ENCODE measurements around the gene RAD51B.
A peak's percentile ranks its signal among the peaks of the same experiment; 100 is the strongest.
"Not testable (repeated sequence)": the region's sequence is repeated elsewhere in the genome, so short reads cannot be mapped to it uniquely, and the experiment has no call there.

The RAD51B gene

GRCh38 chr14:68241862-68242487 lies 422.4 kb downstream of the RAD51B start:
- no peak for DNase-seq

DNA sequence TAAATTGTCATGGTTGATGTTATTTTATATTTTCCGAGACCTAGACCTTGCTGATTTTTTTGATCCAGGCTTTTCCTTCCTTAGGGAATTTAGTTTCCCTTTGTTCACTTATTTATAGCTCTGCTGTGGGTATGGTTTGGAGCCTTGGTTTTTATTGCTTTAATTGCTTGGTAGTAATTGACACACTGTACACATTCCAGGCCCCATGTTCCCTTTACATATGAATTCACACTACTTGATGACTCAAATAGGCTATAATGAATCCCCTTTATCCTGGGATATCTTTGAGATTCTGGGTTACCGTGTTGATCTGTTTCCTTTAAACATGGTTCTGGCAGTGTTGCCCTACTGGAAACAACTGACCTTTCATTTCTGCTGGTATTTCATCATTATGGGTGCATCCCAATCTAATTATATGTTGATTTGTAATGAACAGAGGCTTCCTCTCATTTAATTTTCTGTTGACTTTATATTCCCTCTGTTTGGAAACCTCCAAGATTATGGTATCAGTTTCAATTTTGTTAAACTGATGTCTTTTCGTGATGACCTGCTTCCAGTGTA lies 424.0 kb downstream of the RAD51B start:
- DNase-seq, result no peak

DNA sequence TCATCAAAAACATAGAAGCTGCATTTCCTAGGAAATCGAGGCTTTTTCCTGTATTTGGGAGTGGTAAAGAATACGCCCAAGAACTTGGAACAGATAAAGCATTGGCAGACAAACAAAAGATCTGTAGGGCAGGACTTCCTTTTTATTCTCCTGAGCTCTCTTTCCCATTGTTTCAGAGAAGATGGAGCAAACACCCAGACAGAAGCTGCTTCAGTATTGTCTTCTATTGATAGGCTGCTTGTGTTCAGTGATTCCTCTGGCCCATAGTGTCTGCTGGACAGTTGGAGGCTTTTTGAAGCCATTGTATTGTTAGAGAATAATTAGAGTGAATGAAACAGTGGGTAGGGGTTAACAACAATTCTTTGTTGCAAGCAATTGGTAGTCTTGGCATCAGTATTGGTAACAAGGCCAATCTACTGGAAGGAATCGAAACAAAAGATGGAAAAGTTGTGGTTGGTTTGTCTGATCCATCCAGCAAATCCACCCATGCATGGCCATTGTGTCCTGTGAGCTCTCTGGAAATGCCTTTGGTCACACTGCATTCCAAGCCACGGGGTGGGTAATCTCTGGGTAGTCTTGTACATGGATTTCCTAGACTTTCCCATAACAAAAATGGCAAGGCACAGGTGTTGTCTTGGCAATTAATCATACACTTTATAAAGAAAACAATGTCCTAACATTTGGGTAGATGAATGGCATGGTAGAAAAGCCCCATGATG lies 424.8 kb downstream of the RAD51B start:
- DNase-seq, result no peak

- DNase-seq, result no peak
Observed at GRCh38 chr14:68245146-68246073, 425.8 kb downstream of the RAD51B start.

- DNase-seq, result no peak
Observed at GRCh38 chr14:68246074-68246785, 426.7 kb downstream of the RAD51B start.

GRCh38 chr14:68246786-68247105 lies 427.2 kb downstream of the RAD51B start:
- no peak for DNase-seq

DNA sequence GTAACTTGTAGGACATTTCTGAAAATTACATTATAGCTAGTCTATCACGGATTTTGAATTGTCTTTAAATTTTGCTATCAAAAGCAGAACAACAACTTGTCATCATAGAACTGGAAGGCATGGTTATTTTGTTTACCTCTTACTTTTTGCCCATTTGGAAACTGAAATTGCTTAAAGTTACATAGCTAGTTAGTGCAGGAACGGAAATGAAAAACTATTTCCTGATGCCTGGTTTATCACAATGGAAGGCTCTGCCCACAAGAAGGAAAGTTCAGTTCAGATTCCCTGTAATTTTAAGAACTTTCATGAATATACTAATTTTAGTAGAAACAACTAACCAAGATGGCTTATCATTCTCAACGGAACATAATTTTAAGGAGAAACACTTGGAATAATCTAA lies 427.7 kb downstream of the RAD51B start:
- no peak for DNase-seq

- no peak for DNase-seq
Observed at GRCh38 chr14:68247676-68248268, 428.2 kb downstream of the RAD51B start.

DNA sequence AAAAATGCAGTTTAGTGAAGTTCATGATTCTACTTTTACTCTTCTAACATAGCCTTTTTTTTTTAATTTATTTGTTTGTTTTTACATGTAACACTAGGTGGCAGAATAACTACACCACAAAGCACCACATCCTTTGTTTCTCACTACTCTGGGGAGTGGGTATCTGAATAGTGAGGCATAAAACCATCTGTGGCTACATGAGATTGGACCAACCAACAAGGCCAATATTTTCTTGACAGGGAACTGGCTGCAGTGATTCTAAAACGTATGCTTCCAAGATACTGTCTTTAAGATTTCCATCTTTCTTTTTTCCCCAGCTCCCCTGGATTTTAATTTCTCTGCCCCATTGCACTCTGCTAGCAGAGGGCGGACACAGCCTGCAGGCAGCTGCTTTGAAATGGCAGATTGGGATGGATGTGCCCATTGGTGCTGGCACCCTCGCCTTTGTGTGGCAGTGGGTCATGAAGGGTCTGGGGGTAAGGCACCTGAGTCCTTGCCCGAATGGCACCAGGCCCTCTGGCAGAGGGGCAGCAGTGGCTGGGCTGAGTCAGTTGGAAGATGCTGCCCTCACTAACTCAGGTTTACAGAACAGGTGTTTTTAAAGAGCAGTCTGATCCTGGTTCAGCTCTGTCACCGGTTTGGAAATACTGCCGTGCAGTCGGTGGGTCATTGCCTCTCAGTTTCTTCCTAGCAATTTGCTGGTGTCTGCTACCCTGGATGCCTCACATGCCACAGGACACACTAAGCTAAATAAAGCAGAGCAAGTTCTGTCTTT lies 429.1 kb downstream of the RAD51B start:
- DNase-seq, result peak; percentile 38

DNA sequence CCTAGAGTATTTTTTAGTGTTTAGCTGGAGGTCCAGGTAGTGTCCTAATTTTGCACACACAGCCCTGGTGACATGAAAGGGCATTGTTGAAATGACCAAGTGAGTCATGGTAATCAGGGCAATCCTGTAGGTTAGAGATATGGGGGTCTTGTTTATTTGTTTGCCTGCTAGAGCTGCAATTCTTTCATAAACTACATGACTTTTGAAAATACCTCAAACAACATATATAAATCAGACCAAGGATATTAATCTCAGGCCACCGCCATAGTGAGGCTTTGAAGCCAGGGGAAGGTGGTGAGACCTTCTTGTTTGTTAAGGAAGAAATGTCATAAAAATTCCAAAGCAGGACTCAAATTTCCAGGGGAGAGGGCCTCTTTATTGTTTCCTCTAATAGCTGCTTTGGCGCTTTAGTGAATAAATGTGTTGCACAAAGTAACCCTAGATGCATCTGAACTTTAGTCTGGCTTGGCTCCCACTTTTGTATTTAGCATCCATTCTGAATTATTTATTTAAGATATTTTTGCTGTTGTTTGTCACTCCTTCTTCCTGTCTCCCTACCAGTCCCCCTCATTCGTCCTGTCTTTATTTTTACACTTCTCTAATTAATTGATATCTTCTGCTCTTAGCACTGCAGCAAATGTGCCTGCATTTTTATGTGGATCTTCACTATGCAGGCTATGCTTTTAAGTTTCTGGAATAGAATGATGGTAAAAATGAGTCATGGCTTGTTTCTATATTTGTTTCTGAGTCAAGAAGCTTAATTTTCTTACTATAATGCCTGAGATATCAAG lies 430.3 kb downstream of the RAD51B start:
- no peak for DNase-seq

GRCh38 chr14:68250927-68251768 lies 431.6 kb downstream of the RAD51B start:
- no peak for DNase-seq

- DNase-seq, result no peak
Observed at GRCh38 chr14:68251769-68252100, 432.2 kb downstream of the RAD51B start.

DNA sequence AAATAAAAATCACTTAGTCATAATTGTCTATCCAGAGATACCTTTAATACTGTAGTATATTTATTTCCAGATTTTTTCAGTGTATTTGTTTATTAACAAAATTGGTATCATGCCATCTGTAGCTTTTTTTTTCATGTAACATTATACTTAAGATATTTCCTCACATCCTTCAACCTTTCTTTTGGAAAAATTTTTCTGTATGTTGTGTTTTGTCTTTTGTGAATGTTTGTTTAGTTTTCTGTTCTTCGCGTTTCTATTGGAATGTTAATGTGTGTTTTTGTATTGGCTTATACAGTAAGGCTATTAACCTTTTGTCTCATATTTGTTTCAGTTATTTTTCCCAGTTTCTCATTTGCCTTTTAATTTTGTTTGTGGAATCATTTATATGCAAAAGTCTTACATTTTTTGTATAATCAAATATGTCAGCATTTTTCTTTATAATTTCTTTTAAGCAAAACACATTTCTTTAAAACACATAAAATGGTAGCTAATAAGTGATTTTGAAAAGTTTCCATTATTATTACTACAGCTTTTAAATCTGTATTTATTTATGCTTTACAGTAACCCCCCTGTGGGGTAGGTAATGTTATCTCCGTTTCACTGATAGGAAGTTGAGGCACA lies 433.7 kb downstream of the RAD51B start:
- DNase-seq, result no peak

- DNase-seq, result no peak
Observed at GRCh38 chr14:68253878-68254528, 434.4 kb downstream of the RAD51B start.

GRCh38 chr14:68254669-68255527 lies 435.3 kb downstream of the RAD51B start:
- DNase-seq, result no peak

DNA sequence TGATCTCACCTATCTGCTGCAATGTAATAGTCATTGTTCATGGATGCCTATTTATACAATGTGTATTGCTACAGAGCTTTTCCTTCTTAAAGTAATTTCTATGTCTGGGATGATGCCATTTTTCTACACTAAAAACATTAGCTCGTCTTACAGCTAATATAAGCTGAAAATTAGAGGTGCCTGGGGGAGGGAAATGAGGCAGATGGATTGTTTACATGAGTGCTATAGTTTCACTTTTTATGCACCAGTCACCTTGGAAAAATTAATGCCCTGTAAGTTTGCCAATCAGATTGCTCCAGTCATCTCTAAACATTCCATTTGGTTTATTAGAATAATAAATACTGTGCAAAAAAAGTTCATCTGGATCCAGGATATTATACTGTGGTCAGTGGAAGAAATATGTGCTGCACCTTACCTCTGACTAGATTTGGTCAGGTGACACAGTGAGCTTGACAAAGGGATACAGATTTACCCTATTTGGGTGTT lies 436.2 kb downstream of the RAD51B start:
- DNase-seq, result no peak

DNA sequence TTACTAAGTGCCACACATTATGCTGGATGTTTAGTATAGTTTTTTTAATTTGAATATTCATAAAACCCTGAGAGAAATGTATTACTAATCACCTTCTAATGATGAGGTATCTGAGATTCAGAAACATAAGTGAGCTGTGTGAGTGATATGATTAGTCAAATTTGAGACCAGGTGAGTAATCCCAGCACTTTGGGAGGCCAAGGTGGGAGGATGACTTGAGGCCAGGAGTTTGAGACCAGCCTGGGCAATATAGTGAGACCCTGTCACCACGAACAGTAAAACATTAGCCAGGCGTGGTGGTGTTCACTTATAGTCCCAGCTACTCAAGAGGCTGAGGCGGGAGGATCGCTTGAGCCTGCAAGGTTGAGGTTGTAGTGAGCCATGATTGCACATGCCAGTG lies 438.4 kb downstream of the RAD51B start:
- no peak for DNase-seq

DNA sequence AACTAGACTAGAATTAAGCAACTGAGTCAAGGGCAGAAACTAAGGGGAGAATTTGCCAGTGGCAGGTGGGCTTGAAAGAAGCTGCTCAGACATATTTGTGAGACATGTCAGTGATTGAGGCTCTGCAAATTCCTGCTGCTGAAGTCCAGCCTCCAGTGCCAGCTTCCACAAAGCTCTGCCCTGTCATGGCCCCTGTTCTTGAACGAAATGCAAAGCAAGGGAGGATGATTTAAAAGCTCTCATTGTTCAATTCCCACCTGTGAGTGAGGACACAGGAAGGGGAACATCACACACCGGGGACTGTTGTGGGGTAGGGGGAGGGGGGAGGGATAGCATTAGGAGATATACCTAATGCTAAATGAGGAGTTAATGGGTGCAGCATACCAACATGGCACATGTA lies 439.4 kb downstream of the RAD51B start:
- not testable (repeated sequence) for DNase-seq
